ENCODE measurements around the gene SMG1. TPM values are rescaled to one million over a fixed set of nuclear protein-coding genes. Genes with fewer than 3 reads are reported as not detected.

The SMG1 gene
- total RNA-seq, 4 donors from 2014 or later = 37.8 to 102 (median 54.6) TPM

Other genes with a start within 250 kb of the SMG1 start
- gene RPS15A, start 136.1 kb downstream of the SMG1 start, total RNA-seq = 1,000 to 10,000 TPM in 3 of 4 donors, 100 to 1,000 TPM in 1; 732 to 4,133 (median 2,636) TPM
- gene ARL6IP1, start 124.9 kb downstream of the SMG1 start, total RNA-seq = 100 to 1,000 TPM in 3 of 4 donors, 10 to 100 TPM in 1; 76.5 to 171 (median 135) TPM
- under 1 TPM; 0.15 to 0.66 (median 0.37) TPM for gene TMC7, start 57.5 kb upstream of the SMG1 start, total RNA-seq
- gene COQ7, start 141.2 kb upstream of the SMG1 start, total RNA-seq = 10 to 100 TPM in 3 of 4 donors, 1 to 10 TPM in 1; 5.6 to 14.4 (median 12.5) TPM
- 10 to 100 TPM; 18.3 to 78.6 (median 42.4) TPM for gene ITPRIPL2, start 187.6 kb upstream of the SMG1 start, total RNA-seq
- 1 to 10 TPM in 3 of 4 donors, under 1 TPM in 1; 0.88 to 7.6 (median 4.7) TPM for gene SYT17, start 241.8 kb upstream of the SMG1 start, total RNA-seq